Thoracic aorta (tissue), 2 donors: ENCODE measurements around the gene RRBP1. TPM values are rescaled to one million over a fixed set of nuclear protein-coding genes. Genes with fewer than 3 reads are reported as not detected.
"Not testable (repeated sequence)": the region's sequence is repeated elsewhere in the genome, so short reads cannot be mapped to it uniquely, and the experiment has no call there.

Source experiments
- ATAC-seq: fragments of 150-250 bp; one replicate; pipeline ENCODE4 v1.8.0; 2017; ENCODE audit warnings: low read depth; ENCODE audit not compliant: insufficient number of reproducible peaks, low FRiP score
- DNase-seq: peaks from one replicate; pipeline ENCODE4 v3.0.0-alpha.2; 2020; ENCODE audit warnings: low spot score
- H3K27ac ChIP-seq, 2 donors: fragments of 200-600 bp; sonication (generic); 1 replicate in 1 of 2; 2 replicates in 1 of 2; pipeline ENCODE4 v1.5.1; 2016; ENCODE audit warnings: mild to moderate bottlenecking in 2 of 2, moderate library complexity in 2 of 2
- H3K27me3 ChIP-seq: fragments of 200-600 bp; sonication (generic); replicated peaks from 2 replicates; pipeline ENCODE4 v1.6.0; 2016; ENCODE audit warnings: mild to moderate bottlenecking; ENCODE audit not compliant: insufficient read depth
- H3K36me3 ChIP-seq: fragments of 200-600 bp; sonication (generic); one replicate; pipeline ENCODE4 v1.5.1; 2016
- H3K4me1 ChIP-seq, 2 donors: fragments of 200-600 bp; sonication (generic); 1 replicate in 1 of 2; 2 replicates in 1 of 2; pipeline versions ENCODE4 v1.5.1 to v1.6.0; 2016; ENCODE audit warnings: low read depth in 2 of 2, mild to moderate bottlenecking in 1 of 2; ENCODE audit not compliant: control insufficient read depth in 1 of 2
- H3K4me3 ChIP-seq: fragments of 200-600 bp; sonication (generic); 2 replicates; pipeline ENCODE4 v1.5.1; 2016; ENCODE audit warnings: mild to moderate bottlenecking
- H3K9me3 ChIP-seq: fragments of 200-600 bp; sonication (generic); 2 replicates; pipeline ENCODE4 v1.5.1; 2016
- total RNA-seq, 2 donors: library from RNA; depleted of rRNA; stranded (reverse); fragments of >200 nt; gene quantifications; one replicate each; pipeline versions ENCODE4 v1.1.0 to v1.2.3, GENCODE V29; 2016
- TF ChIP-seq, protein P1 (sequence below): fragments of 200-600 bp; sonication (generic); IDR thresholded peaks from one replicate; pipeline ENCODE4 v1.5.1; 2019; ENCODE audit warnings: antibody characterized with exemption

RRBP1 gene
- total RNA-seq, 2 donors from 2014 or later, result 113 to 163 TPM

GRCh38 chr20:17663040-17663399 is 19.0 kb downstream of the RRBP1 start:
- H3K9me3 ChIP-seq, result no peaks in the 10 kb centered on the region
- no peaks in the 10 kb centered on the region for H3K27me3 ChIP-seq
- H3K27ac ChIP-seq, result no peak overlapping the region
- TF ChIP-seq, protein P1, sequence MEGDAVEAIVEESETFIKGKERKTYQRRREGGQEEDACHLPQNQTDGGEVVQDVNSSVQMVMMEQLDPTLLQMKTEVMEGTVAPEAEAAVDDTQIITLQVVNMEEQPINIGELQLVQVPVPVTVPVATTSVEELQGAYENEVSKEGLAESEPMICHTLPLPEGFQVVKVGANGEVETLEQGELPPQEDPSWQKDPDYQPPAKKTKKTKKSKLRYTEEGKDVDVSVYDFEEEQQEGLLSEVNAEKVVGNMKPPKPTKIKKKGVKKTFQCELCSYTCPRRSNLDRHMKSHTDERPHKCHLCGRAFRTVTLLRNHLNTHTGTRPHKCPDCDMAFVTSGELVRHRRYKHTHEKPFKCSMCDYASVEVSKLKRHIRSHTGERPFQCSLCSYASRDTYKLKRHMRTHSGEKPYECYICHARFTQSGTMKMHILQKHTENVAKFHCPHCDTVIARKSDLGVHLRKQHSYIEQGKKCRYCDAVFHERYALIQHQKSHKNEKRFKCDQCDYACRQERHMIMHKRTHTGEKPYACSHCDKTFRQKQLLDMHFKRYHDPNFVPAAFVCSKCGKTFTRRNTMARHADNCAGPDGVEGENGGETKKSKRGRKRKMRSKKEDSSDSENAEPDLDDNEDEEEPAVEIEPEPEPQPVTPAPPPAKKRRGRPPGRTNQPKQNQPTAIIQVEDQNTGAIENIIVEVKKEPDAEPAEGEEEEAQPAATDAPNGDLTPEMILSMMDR, result no peak
- DNase-seq, result no peak
- H3K36me3 ChIP-seq, result peaks cover 10% of the 10 kb centered on the region
- no peak overlapping the region for H3K4me3 ChIP-seq
- H3K4me1 ChIP-seq, result peaks cover 27 to 59% of the 10 kb centered on the region in 2 donors
- ATAC-seq, result no peak

DNA sequence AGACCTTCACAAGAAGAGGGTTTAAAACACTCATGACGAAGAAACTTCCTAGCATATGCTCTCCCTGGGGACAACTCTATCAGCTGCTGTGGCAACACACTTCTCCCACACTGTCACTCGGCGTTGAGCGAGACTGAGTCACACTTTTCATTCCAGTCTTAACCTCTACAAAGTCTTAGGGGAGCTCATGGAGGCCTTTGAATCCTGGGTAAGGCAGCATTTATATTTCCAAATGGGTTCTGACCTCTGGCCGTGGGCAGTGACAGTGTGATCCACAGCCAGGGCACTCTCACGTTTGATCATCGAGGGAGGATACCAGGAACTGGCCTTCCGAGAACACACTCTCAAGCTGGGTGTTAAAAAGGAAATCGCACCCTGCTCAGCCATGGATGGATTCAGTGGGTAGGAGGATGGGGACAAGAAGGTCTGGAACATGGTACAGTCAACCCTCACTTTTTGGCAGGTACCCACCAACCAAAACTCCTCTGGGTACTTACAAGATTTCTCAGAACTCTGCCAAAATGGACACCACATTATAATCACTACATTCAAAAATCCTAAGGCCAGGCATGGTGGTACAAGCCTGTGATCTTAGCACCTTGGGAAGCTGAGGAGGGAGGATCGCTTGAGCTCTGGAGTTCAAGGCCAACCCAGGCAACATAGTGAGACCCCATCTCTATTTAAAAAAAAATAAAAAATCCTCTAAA is 19.6 kb downstream of the RRBP1 start:
- no peak for ATAC-seq
- no peaks in the 10 kb centered on the region for H3K27me3 ChIP-seq
- H3K36me3 ChIP-seq, result peaks cover 13% of the 10 kb centered on the region
- TF ChIP-seq, protein P1, result no peak
- H3K4me3 ChIP-seq, result no peak overlapping the region
- DNase-seq, result peak; percentile 40
- no peaks in the 10 kb centered on the region for H3K9me3 ChIP-seq
- H3K27ac ChIP-seq, result no peak overlapping the region
- peaks cover 27 to 62% of the 10 kb centered on the region in 2 donors for H3K4me1 ChIP-seq

GRCh38 chr20:17661121-17661744 is 20.8 kb downstream of the RRBP1 start:
- Histone ChIP-seq H3K27me3 (no peaks in the 10 kb centered on the region), H3K36me3 (peaks cover 13% of the 10 kb centered on the region), H3K27ac (peak overlapping the region; percentile 40 to 60), H3K4me3 (no peak overlapping the region), H3K9me3 (no peaks in the 10 kb centered on the region), H3K4me1 (peaks cover 23 to 60% of the 10 kb centered on the region in 2 donors)
- TF ChIP-seq, protein P1, result no peak
- ATAC-seq (no peak), DNase-seq (no peak)

- H3K27me3 ChIP-seq, result no peaks in the 10 kb centered on the region
- ATAC-seq (no peak), DNase-seq (no peak)
- peaks cover 18 to 58% of the 10 kb centered on the region in 2 donors for H3K4me1 ChIP-seq
- H3K36me3 ChIP-seq, result peaks cover 13% of the 10 kb centered on the region
- TF ChIP-seq, protein P1, result no peak
- H3K27ac ChIP-seq, result peak overlapping the region; percentile 40 to 60
- no peaks in the 10 kb centered on the region for H3K9me3 ChIP-seq
- H3K4me3 ChIP-seq, result no peak overlapping the region
Observed at GRCh38 chr20:17660667-17661066, 21.4 kb downstream of the RRBP1 start.

DNA sequence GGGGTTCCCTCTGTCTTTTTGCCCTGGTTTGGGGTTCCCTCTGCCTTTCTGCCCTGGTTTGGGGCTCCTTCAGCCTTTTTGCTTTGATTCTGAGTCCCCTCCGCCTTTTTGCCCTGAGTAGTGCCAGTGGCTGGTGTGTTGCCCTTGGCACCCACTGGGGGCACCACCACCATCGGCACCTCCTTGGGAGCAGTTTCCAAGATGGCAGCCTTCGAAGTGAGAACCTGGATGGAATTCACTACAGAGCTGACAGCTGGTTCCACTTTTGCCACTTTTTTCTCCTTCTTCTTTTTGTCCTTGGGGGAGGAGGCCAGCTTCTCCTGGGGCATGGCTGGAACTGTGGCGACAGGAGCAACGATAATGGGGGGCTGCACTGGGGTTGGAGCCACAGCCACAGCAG is 22.2 kb downstream of the RRBP1 start:
- Histone ChIP-seq H3K36me3 (peaks cover 13% of the 10 kb centered on the region), H3K27me3 (no peaks in the 10 kb centered on the region), H3K27ac (no peak overlapping the region), H3K4me1 (peaks cover 12 to 59% of the 10 kb centered on the region in 2 donors), H3K4me3 (no peak overlapping the region), H3K9me3 (no peaks in the 10 kb centered on the region)
- DNase-seq (no peak), ATAC-seq (no peak)
- TF ChIP-seq, protein P1, result no peak

- not testable (repeated sequence) for DNase-seq, H3K27ac ChIP-seq
- peaks cover 12 to 62% of the 10 kb centered on the region in 2 donors for H3K4me1 ChIP-seq
Observed at GRCh38 chr20:17659344-17659743, 22.7 kb downstream of the RRBP1 start.

More at GRCh38 chr20:17659344-17659743, 22.7 kb downstream of the RRBP1 start:
- H3K36me3 ChIP-seq, result peaks cover 13% of the 10 kb centered on the region
- H3K9me3 ChIP-seq, ATAC-seq, H3K4me3 ChIP-seq, H3K27me3 ChIP-seq: not testable (repeated sequence)
